ENCODE results near the gene MARCHF9. TPM values are rescaled to one million over a fixed set of nuclear protein-coding genes. Genes with fewer than 3 reads are reported as not detected.

The MARCHF9 gene
- total and polyA plus RNA-seq, 2 donors (not counting 1 experiment from before 2014, with no cell fraction given) = 81.4 to 128 TPM

DNA sequence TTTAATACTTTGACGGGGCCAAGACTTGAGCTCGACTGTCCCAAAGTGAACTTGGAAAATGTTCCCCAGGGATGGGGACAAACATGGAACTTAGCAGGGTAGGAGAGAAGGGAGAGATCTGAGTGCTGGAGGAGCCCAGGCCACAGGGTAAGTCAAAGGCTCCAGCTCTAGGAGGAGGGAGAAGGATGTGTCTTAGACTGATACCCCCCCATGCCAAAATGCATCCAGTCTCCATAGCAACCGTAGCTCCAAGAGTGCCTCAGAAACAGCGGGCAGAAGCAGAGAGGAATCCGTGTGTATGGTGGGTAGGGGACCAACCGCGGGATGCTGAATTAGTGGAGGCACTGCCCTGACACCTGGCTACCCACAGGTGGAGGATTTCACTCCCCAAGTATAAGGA, 15.5 kb upstream of the MARCHF9 start:
- Histone ChIP-seq H3K27ac (ENCODE audit: low read length in 2 of 2) (no peak overlapping the region), H3K9me3 (ENCODE audit: control extremely low read depth in 1 of 3, control insufficient read depth in 2 of 3, insufficient read depth in 1 of 3, low read length in 2 of 3) (no peaks in the 10 kb centered on the region), H3K36me3 (replicated peaks in 1 of 2; ENCODE audit: control extremely low read depth in 1 of 2, control insufficient read depth in 1 of 2, extremely low read depth in 1 of 2, insufficient read depth in 2 of 2, low read length in 1 of 2) (peaks cover 0 to 32% of the 10 kb centered on the region in 2 experiments), H3K9ac (ENCODE audit: low read length) (no peak overlapping the region), H3K27me3 (replicated peaks in 1 of 4; ENCODE audit: control extremely low read depth in 1 of 4, control insufficient read depth in 3 of 4, insufficient read depth in 4 of 4, low read length in 3 of 4) (no peaks in the 10 kb centered on the region), H4K20me1 (ENCODE audit: control insufficient read depth, insufficient read depth, low read length, poor library complexity, severe bottlenecking) (peaks cover 57% of the 10 kb centered on the region), H3K79me2 (ENCODE audit: control insufficient read depth, insufficient read depth, low read length) (peaks cover 71% of the 10 kb centered on the region), H3K4me2 (replicated peaks; ENCODE audit: low read depth, low read length, poor library complexity, severe bottlenecking) (peak overlapping the region; percentile 9), H3K4me3 (ENCODE audit: control extremely low read depth in 1 of 5, extremely low read depth in 1 of 5, insufficient read depth in 1 of 5, low read depth in 2 of 5, low read length in 4 of 5) (no peak overlapping the region), H3K4me1 (ENCODE audit: control insufficient read depth in 2 of 2, insufficient read depth in 2 of 2, low read length in 2 of 2) (peaks cover 38 to 44% of the 10 kb centered on the region in 2 donors), H2AFZ (ENCODE audit: insufficient read depth, low read depth, low read length, poor library complexity, severe bottlenecking) (no peak overlapping the region)
- POLR2A ChIA-PET = no interaction called here
- TF ChIP-seq, protein P1, sequence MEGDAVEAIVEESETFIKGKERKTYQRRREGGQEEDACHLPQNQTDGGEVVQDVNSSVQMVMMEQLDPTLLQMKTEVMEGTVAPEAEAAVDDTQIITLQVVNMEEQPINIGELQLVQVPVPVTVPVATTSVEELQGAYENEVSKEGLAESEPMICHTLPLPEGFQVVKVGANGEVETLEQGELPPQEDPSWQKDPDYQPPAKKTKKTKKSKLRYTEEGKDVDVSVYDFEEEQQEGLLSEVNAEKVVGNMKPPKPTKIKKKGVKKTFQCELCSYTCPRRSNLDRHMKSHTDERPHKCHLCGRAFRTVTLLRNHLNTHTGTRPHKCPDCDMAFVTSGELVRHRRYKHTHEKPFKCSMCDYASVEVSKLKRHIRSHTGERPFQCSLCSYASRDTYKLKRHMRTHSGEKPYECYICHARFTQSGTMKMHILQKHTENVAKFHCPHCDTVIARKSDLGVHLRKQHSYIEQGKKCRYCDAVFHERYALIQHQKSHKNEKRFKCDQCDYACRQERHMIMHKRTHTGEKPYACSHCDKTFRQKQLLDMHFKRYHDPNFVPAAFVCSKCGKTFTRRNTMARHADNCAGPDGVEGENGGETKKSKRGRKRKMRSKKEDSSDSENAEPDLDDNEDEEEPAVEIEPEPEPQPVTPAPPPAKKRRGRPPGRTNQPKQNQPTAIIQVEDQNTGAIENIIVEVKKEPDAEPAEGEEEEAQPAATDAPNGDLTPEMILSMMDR (IDR thresholded peaks at IDR 0.05) = no peak
- TF ChIP-seq EZH2 (IDR thresholded peaks at IDR 0.05; ENCODE audit: borderline replicate concordance, insufficient read depth, low read depth, low read length, poor library complexity, severe bottlenecking) = no peak
- H3K9me3 Mint-ChIP-seq (ENCODE audit: insufficient read depth) = no peaks in the 10 kb centered on the region
- H3K4me3 Mint-ChIP-seq = peak overlapping the region; percentile 17
- peak overlapping the region; percentile 1 for H3K27ac Mint-ChIP-seq
- intact Hi-C loops (cut with micrococcal nuclease) = no loop called here
- ATAC-seq (ENCODE audit: low read depth) = no peak
- CTCF ChIA-PET = interaction anchor here (0.6 to 4.0 kb wide), 2 partner anchors 17 to 1615 kb away, joined by 4 to 21 read pairs; no protein-coding TSS in a partner anchor
- no peak for DNase-seq
- H3K27me3 Mint-ChIP-seq = no peaks in the 10 kb centered on the region
- 100% methylated on average over 5 of the region's 7 CpGs for WGBS (ENCODE audit: insufficient coverage)
- H3K4me1 Mint-ChIP-seq = peaks cover 40% of the 10 kb centered on the region

GRCh38 chr12:57739914-57740538, 14.9 kb upstream of the MARCHF9 start:
- no peak overlapping the region for H2AFZ ChIP-seq (ENCODE audit: insufficient read depth, low read depth, low read length, poor library complexity, severe bottlenecking)
- H3K4me3 Mint-ChIP-seq = no peak overlapping the region
- 100% methylated on average over 1 of the region's 10 CpGs for WGBS (ENCODE audit: insufficient coverage)

More at GRCh38 chr12:57739914-57740538, 14.9 kb upstream of the MARCHF9 start:
- no peaks in the 10 kb centered on the region for H3K27me3 ChIP-seq (replicated peaks in 1 of 4; ENCODE audit: control extremely low read depth in 1 of 4, control insufficient read depth in 3 of 4, insufficient read depth in 4 of 4, low read length in 3 of 4)
- CTCF ChIA-PET = interaction anchor here (0.5 to 4.0 kb wide), 4 partner anchors 11 to 1615 kb away, joined by 3 to 21 read pairs (median 6); no protein-coding TSS in a partner anchor
- no peaks in the 10 kb centered on the region for H3K9me3 ChIP-seq (ENCODE audit: control extremely low read depth in 1 of 3, control insufficient read depth in 2 of 3, insufficient read depth in 1 of 3, low read length in 2 of 3)
- no peak overlapping the region for H3K9ac ChIP-seq (ENCODE audit: low read length)
- peaks cover 38 to 48% of the 10 kb centered on the region in 2 donors for H3K4me1 ChIP-seq (ENCODE audit: control insufficient read depth in 2 of 2, insufficient read depth in 2 of 2, low read length in 2 of 2)
- DNase-seq (no peak), ATAC-seq (ENCODE audit: low read depth) (no peak)
- POLR2A ChIA-PET = no interaction called here
- H3K36me3 ChIP-seq (replicated peaks in 1 of 2; ENCODE audit: control extremely low read depth in 1 of 2, control insufficient read depth in 1 of 2, extremely low read depth in 1 of 2, insufficient read depth in 2 of 2, low read length in 1 of 2) = peaks cover 0 to 25% of the 10 kb centered on the region in 2 experiments
- peaks cover 45% of the 10 kb centered on the region for H3K4me1 Mint-ChIP-seq
- intact Hi-C loops (cut with micrococcal nuclease) = loop anchor here (5.0 kb wide), 2 partner anchors 42 to 108 kb away; partner anchors contain the start of genes B4GALNT1 and TSFM
- H3K9me3 Mint-ChIP-seq (ENCODE audit: insufficient read depth) = no peaks in the 10 kb centered on the region
- peak overlapping the region in 1 of 2 donors; percentile 70 for H3K27ac ChIP-seq (ENCODE audit: low read length in 2 of 2)
- H3K27ac Mint-ChIP-seq = no peak overlapping the region
- H3K4me2 ChIP-seq (replicated peaks; ENCODE audit: low read depth, low read length, poor library complexity, severe bottlenecking) = peak overlapping the region; percentile 71
- peaks cover 57% of the 10 kb centered on the region for H4K20me1 ChIP-seq (ENCODE audit: control insufficient read depth, insufficient read depth, low read length, poor library complexity, severe bottlenecking)
- peak overlapping the region in 1 of 5 experiments; percentile 73 for H3K4me3 ChIP-seq (ENCODE audit: control extremely low read depth in 1 of 5, extremely low read depth in 1 of 5, insufficient read depth in 1 of 5, low read depth in 2 of 5, low read length in 4 of 5)
- TF ChIP-seq, protein P1 (IDR thresholded peaks at IDR 0.05) = no peak
- TF ChIP-seq EZH2 (IDR thresholded peaks at IDR 0.05; ENCODE audit: borderline replicate concordance, insufficient read depth, low read depth, low read length, poor library complexity, severe bottlenecking) = no peak
- H3K79me2 ChIP-seq (ENCODE audit: control insufficient read depth, insufficient read depth, low read length) = peaks cover 73% of the 10 kb centered on the region
- H3K27me3 Mint-ChIP-seq = no peaks in the 10 kb centered on the region
